Measurements from ENCODE around the gene KRTAP2-3.
"Not testable (repeated sequence)": the region's sequence is repeated elsewhere in the genome, so short reads cannot be mapped to it uniquely, and the experiment has no call there.

The KRTAP2-3 gene

DNA sequence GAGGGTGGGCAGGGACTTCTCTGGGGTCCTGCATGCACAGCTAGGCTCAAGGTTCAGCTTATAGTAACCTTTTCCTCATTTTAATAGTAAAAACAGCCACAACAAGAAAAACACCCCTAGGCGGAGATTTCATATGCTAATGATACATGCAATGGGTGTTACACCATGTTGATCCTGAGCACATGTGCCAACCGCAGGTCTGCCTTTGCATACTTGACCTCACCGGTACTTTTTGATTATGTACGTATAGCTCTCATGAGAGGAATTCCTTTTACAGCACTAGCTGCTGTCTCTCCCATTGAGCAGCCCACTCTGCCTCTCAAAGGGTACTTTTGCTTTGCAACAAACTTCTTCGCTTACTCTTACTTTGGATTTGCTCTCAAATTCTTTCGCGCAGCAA, 36.1 kb upstream of the KRTAP2-3 start:
- H3K27me3 ChIP-seq (ENCODE audit: control insufficient read depth, insufficient read depth, low read length) = no peaks in the 10 kb centered on the region
- H3K4me3 ChIP-seq (ENCODE audit: low read length) = no peak overlapping the region

GRCh38 chr17:41088760-41089352, 28.9 kb upstream of the KRTAP2-3 start:
- not testable (repeated sequence) for H3K27ac ChIP-seq (ENCODE audit: low read length); H3K27me3 ChIP-seq (ENCODE audit: control insufficient read depth, insufficient read depth, low read length); H3K36me3 ChIP-seq (ENCODE audit: control insufficient read depth, low read depth, low read length); H3K4me1 ChIP-seq (ENCODE audit: control insufficient read depth, low read depth, low read length); H3K4me3 ChIP-seq (ENCODE audit: low read length); H3K9me3 ChIP-seq (ENCODE audit: control insufficient read depth, low read depth, low read length); H3K9ac ChIP-seq (ENCODE audit: low read length)

More for the DNA sequence above, 36.1 kb upstream of the KRTAP2-3 start:
- Histone ChIP-seq H3K9me3 (ENCODE audit: control insufficient read depth, low read depth, low read length) (peaks cover 3% of the 10 kb centered on the region), H3K4me1 (ENCODE audit: control insufficient read depth, low read depth, low read length) (no peaks in the 10 kb centered on the region), H3K9ac (ENCODE audit: low read length) (no peak overlapping the region), H3K36me3 (ENCODE audit: control insufficient read depth, low read depth, low read length) (no peaks in the 10 kb centered on the region), H3K27ac (ENCODE audit: low read length) (no peak overlapping the region)

DNA sequence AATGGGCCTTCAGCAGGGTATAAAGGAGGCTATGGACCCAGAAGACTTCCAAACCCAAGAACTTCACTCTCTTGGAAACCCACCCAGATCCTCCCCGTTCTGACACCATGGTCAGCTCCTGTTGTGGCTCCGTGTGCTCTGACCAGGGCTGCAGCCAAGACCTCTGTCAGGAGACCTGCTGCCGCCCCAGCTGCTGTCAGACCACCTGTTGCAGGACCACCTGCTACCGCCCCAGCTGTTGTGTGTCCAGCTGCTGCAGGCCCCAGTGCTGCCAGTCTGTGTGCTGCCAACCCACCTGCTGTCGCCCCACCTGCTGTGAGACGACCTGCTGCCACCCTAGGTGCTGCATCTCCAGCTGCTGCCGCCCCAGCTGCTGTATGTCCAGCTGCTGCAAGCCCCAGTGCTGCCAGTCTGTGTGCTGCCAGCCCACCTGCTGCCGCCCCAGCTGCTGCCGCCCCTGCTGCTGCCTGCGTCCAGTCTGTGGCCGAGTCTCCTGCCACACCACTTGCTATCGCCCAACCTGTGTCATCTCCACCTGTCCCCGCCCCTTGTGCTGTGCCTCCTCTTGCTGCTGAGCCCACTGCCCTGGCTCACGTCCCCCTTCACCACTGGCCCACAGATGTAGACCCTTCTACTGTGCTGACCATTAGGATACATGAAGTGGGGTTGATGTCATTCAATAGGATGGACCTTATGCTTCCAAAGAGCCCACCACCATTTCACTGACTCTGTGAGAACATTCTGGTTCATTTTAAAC, 24.4 kb upstream of the KRTAP2-3 start, which contains the start of gene KRTAP4-7:
Gene KRTAP4-7, plus strand, starts transcription at position 51 of the 757 bp plus-strand sequence. Its CDS starts 57 bp downstream, at position 108.
- not testable (repeated sequence) for H3K4me1 ChIP-seq (ENCODE audit: control insufficient read depth, low read depth, low read length); H3K27ac ChIP-seq (ENCODE audit: low read length); H3K36me3 ChIP-seq (ENCODE audit: control insufficient read depth, low read depth, low read length); H3K9ac ChIP-seq (ENCODE audit: low read length); H3K4me3 ChIP-seq (ENCODE audit: low read length); H3K27me3 ChIP-seq (ENCODE audit: control insufficient read depth, insufficient read depth, low read length); H3K9me3 ChIP-seq (ENCODE audit: control insufficient read depth, low read depth, low read length)

DNA sequence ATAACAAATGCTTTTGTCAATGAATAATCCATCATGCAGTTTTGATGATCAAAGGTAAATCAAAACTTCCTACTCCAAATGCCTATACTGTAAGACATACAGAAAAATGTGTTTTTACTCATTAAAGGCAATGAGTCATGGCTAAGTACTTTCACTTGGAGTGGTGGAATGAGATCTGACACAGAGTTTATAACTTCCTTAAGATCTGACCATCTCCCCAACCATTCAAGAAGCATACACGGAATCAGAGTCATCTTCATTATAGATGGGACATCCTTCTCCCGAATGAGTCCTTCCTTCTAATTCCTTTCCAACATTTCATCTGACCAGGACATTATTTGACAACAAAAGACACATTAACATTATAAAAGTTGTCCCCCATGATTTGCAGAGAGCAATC, 23.5 kb upstream of the KRTAP2-3 start:
- not testable (repeated sequence) for H3K4me1 ChIP-seq (ENCODE audit: control insufficient read depth, low read depth, low read length); H3K27ac ChIP-seq (ENCODE audit: low read length); H3K9me3 ChIP-seq (ENCODE audit: control insufficient read depth, low read depth, low read length); H3K27me3 ChIP-seq (ENCODE audit: control insufficient read depth, insufficient read depth, low read length); H3K9ac ChIP-seq (ENCODE audit: low read length); H3K4me3 ChIP-seq (ENCODE audit: low read length); H3K36me3 ChIP-seq (ENCODE audit: control insufficient read depth, low read depth, low read length)

DNA sequence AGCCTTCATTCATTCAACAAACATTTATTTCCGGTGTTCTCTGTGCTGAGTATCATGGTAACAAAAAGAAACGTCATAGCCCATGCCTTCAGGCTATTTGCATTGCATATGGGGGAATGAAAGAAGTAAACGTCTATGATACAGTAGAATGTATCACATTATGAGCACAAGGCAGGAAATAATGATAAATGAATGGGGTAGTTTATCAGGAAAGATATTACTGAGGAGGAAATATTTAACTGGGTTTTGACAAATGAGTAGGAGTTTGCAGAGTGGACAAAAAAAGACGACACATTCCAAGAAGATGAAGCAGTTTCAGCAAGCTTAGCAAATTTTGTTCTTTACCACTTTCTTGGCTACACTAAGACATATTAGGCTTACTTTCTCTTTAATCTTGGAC, 22.7 kb upstream of the KRTAP2-3 start:
- H3K9ac ChIP-seq (ENCODE audit: low read length) = no peak overlapping the region
- no peaks in the 10 kb centered on the region for H3K36me3 ChIP-seq (ENCODE audit: control insufficient read depth, low read depth, low read length)
- no peaks in the 10 kb centered on the region for H3K27me3 ChIP-seq (ENCODE audit: control insufficient read depth, insufficient read depth, low read length)

GRCh38 chr17:41076788-41077187, 16.9 kb upstream of the KRTAP2-3 start:
- no peak overlapping the region for H3K4me3 ChIP-seq (ENCODE audit: low read length)
- no peaks in the 10 kb centered on the region for H3K4me1 ChIP-seq (ENCODE audit: control insufficient read depth, low read depth, low read length)
- no peaks in the 10 kb centered on the region for H3K36me3 ChIP-seq (ENCODE audit: control insufficient read depth, low read depth, low read length)
- H3K9ac ChIP-seq (ENCODE audit: low read length) = no peak overlapping the region
- no peaks in the 10 kb centered on the region for H3K27me3 ChIP-seq (ENCODE audit: control insufficient read depth, insufficient read depth, low read length)
- no peak overlapping the region for H3K27ac ChIP-seq (ENCODE audit: low read length)
- H3K9me3 ChIP-seq (ENCODE audit: control insufficient read depth, low read depth, low read length) = no peaks in the 10 kb centered on the region

More for the DNA sequence above, 22.7 kb upstream of the KRTAP2-3 start:
- Histone ChIP-seq H3K4me1 (ENCODE audit: control insufficient read depth, low read depth, low read length) (no peaks in the 10 kb centered on the region), H3K4me3 (ENCODE audit: low read length) (no peak overlapping the region), H3K27ac (ENCODE audit: low read length) (no peak overlapping the region), H3K9me3 (ENCODE audit: control insufficient read depth, low read depth, low read length) (no peaks in the 10 kb centered on the region)

GRCh38 chr17:41073676-41074075, 13.8 kb upstream of the KRTAP2-3 start:
- no peak overlapping the region for H3K4me3 ChIP-seq (ENCODE audit: low read length)
- H3K27ac ChIP-seq (ENCODE audit: low read length) = no peak overlapping the region
- no peak overlapping the region for H3K9ac ChIP-seq (ENCODE audit: low read length)
- H3K36me3 ChIP-seq (ENCODE audit: control insufficient read depth, low read depth, low read length) = no peaks in the 10 kb centered on the region
- no peaks in the 10 kb centered on the region for H3K27me3 ChIP-seq (ENCODE audit: control insufficient read depth, insufficient read depth, low read length)
- H3K9me3 ChIP-seq (ENCODE audit: control insufficient read depth, low read depth, low read length) = no peaks in the 10 kb centered on the region
- no peaks in the 10 kb centered on the region for H3K4me1 ChIP-seq (ENCODE audit: control insufficient read depth, low read depth, low read length)

DNA sequence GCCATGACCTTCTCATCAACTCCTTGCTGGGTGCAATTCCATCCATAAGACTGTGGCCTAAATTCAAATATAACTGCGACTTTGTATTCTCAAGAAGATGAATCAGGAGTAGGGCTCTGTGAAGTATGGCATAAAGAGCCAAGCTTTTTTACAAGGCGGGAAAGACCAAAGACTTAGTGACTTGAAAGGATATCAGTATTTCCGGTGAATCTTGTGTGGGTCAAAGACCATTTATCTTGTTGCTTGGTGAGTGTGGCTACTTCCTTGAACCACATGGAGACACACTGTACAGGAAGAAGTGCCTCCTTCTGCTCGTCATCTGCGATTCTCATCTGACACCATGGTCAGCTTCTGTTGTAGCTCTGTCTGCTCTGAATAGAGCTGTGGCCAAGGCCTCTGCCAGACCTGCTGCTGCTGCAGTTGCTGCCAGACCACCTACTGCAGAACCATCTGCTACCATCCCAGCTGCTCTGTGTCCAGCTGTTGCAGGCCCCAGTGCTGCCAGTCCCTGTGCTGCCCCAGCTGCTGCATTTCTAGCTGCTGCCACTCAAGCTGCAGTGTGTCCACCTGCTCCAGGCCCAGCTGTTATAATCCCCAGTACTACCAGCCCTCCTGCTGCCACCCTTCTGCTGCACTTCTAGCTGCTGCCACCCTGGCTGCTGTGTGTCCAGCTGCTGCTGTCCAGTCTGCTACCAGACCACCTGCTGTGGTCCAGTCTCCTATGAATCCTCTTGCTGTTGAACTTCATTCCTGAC, 11.9 kb upstream of the KRTAP2-3 start:
- Histone ChIP-seq H3K9me3 (ENCODE audit: control insufficient read depth, low read depth, low read length) (no peaks in the 10 kb centered on the region), H3K27ac (ENCODE audit: low read length) (no peak overlapping the region)

GRCh38 chr17:41069031-41069430, 9.1 kb upstream of the KRTAP2-3 start:
- Histone ChIP-seq H3K27ac (ENCODE audit: low read length) (no peak overlapping the region), H3K36me3 (ENCODE audit: control insufficient read depth, low read depth, low read length) (no peaks in the 10 kb centered on the region), H3K9me3 (ENCODE audit: control insufficient read depth, low read depth, low read length) (no peaks in the 10 kb centered on the region), H3K4me1 (ENCODE audit: control insufficient read depth, low read depth, low read length) (no peaks in the 10 kb centered on the region), H3K4me3 (ENCODE audit: low read length) (no peak overlapping the region), H3K27me3 (ENCODE audit: control insufficient read depth, insufficient read depth, low read length) (no peaks in the 10 kb centered on the region), H3K9ac (ENCODE audit: low read length) (no peak overlapping the region)

More for the DNA sequence above, 11.9 kb upstream of the KRTAP2-3 start:
- no peak overlapping the region for H3K4me3 ChIP-seq (ENCODE audit: low read length)
- H3K27me3 ChIP-seq (ENCODE audit: control insufficient read depth, insufficient read depth, low read length) = no peaks in the 10 kb centered on the region
- H3K4me1 ChIP-seq (ENCODE audit: control insufficient read depth, low read depth, low read length) = no peaks in the 10 kb centered on the region
- no peaks in the 10 kb centered on the region for H3K36me3 ChIP-seq (ENCODE audit: control insufficient read depth, low read depth, low read length)
- no peak overlapping the region for H3K9ac ChIP-seq (ENCODE audit: low read length)

GRCh38 chr17:41067281-41067680, 7.4 kb upstream of the KRTAP2-3 start:
- Histone ChIP-seq H3K4me1 (ENCODE audit: control insufficient read depth, low read depth, low read length) (no peaks in the 10 kb centered on the region), H3K27ac (ENCODE audit: low read length) (no peak overlapping the region), H3K27me3 (ENCODE audit: control insufficient read depth, insufficient read depth, low read length) (no peaks in the 10 kb centered on the region), H3K9ac (ENCODE audit: low read length) (no peak overlapping the region), H3K36me3 (ENCODE audit: control insufficient read depth, low read depth, low read length) (no peaks in the 10 kb centered on the region), H3K4me3 (ENCODE audit: low read length) (no peak overlapping the region), H3K9me3 (ENCODE audit: control insufficient read depth, low read depth, low read length) (no peaks in the 10 kb centered on the region)

DNA sequence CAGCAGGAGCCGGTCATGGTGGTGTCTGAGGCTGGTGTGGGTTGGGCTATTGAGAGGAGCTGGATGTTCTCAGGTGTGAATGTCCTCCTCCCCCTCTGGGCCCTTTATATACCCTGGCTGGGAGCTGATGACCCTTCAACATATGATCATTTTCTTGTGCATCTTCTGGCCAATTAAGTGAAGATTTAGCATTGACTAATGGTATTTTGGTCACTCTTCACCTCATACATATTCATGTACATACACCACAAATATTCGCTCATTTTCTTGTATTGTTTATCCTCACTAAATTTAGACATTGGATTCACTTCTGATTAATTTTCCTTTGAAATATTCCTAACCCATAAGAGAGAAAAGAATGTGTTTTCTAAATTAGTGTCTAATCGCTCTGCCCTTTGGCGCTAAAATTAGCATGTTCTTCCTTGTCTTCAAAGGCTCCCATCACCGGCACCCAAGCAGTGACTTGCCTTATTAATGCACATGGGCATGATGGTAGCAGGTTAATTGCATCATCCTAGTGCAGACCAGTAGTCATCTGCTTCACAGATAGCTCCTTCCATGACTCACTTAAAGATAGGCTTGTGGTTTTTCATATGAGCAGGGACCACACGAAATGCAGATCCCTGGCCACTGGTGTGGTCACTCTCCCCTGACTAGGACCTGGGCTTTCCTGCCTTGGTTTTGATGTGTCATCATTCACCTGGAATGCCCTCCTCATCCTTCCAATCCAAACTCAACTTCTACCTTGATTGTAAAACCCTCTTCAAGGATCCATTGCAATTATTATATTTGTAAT, 6.1 kb upstream of the KRTAP2-3 start, which contains the start of gene KRTAP2-4:
Gene KRTAP2-4, minus strand, starts transcription at position 51 of the 796 bp plus-strand sequence. Its CDS starts 34 bp downstream, at position 17.
- Histone ChIP-seq H3K27ac (ENCODE audit: low read length) (no peak within 1 kb of the TSS), H3K9me3 (ENCODE audit: control insufficient read depth, low read depth, low read length) (no peaks in the 10 kb centered on the region), H3K4me1 (ENCODE audit: control insufficient read depth, low read depth, low read length) (no peaks in the 10 kb centered on the region), H3K9ac (ENCODE audit: low read length) (no peak within 1 kb of the TSS), H3K36me3 (ENCODE audit: control insufficient read depth, low read depth, low read length) (no peaks in the 10 kb centered on the region), H3K27me3 (ENCODE audit: control insufficient read depth, insufficient read depth, low read length) (no peaks in the 10 kb centered on the region), H3K4me3 (ENCODE audit: low read length) (no peak within 1 kb of the TSS)
